SIG-M5 treated with dmso at 0.1 percent for 504 hours (cell line): ENCODE measurements around the gene DNAH3.
"Not testable (repeated sequence)": the region's sequence is repeated elsewhere in the genome, so short reads cannot be mapped to it uniquely, and the experiment has no call there.

Experiments used
- DNase-seq: peaks from one replicate; lab custom pipeline; 2025; ENCODE audit not compliant: unreplicated experiment; lab: John Stamatoyannopoulos, UW

DNAH3 gene

DNA sequence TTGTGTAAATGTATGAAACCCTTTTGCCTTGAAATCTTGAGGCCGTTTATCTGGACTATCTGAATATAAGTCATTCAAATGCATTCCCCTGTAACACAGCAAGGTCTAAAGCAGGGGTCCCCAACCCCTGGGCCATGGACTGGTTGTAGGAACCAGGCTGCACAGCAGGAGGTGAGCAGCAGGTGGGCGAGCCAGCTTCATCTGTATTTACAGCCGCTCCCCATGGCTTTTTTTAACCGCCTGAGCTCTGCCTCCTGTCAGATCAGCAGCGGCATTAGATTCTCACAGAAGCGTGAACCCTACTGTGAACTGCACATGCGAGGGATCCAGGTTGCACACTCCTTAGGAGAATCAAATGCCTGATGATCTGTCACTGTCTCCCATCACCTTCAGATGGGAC lies 24.1 kb downstream of the DNAH3 start:
- DNase-seq, result no peak

GRCh38 chr16:21125191-21125590 lies 25.5 kb downstream of the DNAH3 start:
- DNase-seq, result no peak

DNA sequence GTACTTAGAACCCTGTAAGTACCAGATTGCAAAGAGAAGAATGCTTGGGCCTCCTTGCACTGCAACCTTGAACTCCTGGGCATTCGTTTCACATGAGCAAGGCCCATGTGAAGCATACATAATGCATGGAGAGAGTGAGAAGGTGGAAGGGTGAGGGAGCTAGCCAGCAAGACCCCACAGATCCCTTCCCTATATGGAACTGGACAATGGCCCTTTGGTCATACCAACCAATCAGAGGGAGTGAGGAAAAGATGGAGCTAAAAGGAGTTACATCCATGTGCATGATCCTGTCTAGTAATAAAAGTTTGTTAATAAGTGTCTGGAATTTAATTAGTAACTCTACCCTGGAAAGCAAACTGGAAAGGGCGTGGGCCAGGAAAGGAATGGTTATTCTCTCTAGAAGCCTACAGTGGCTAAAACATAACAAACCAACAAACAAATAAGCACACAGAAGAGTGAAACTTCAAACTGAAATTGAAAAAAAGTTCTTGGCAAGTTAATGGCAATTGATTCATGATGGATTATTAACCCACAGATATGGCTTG lies 29.6 kb downstream of the DNAH3 start:
- DNase-seq, result no peak

GRCh38 chr16:21117567-21117966 lies 33.1 kb downstream of the DNAH3 start:
- no peak for DNase-seq

DNA sequence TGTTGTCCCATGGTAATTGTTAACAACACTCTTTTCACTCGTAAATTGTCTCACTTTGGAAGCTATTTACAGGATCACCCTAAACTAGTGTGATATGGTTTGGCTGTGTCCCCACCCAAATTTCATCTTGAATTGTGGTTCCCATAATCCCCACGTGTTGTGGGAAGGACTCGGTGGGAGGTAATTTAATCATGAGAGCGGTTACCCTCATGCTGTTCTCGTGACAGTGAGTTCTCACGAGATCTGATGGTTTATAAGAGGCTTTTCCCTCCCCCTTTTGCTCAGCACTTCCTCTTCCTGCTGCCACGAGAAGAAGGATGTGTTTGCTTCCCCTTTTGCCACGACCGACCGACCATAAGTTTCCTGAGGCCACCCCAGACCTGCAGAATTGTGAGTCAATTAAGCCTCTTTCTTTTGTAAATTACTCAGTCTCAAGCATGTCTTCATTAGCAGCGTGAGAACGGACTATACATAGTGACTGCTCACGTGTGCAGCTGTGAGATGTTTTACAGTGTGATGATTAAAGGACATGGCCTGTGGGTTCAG lies 34.4 kb downstream of the DNAH3 start:
- peak; percentile 48 for DNase-seq

GRCh38 chr16:21115551-21115950 lies 35.1 kb downstream of the DNAH3 start:
- not testable (repeated sequence) for DNase-seq

DNA sequence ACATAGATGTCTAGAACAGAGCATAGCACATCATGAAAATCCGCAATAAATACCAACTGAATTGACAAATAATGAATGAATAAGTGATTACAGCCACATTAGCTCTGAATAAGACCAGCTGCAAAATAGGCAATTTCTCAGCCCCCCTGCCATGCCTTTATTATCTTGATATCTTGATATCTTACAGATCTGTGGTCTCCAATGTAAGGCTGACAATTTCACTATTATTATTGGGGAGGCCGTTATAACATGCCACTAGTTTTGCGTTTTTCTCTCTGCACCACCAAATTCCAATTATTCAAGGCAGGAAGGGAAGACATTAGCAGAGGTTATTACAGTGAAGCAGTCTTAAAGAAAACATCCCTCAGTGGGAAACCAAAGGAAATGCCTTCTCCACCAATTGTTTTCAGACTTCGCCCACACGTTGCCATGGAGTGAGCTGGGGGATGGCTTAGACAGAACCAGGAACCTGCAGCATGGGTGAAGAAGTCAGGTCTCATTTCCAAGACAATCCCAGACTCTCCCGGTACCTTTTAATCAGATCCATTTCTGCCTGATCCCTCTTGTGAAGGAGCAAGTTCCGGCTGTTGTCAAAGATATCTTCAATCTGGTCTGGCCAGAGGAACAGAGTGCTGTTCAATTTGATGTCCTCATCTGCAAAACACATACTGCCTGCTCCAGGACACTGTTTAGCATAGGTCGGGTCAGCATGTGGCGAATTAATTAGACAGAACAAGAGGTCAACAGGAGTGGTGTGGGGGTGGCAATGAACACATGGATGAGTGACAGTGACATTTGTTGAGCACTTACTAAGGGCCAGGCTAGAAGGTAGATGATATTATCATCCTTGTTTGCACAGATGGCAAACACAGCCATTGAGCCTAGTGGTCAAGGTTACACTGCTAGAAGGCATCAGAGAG lies 46.4 kb downstream of the DNAH3 start:
- no peak for DNase-seq

DNA sequence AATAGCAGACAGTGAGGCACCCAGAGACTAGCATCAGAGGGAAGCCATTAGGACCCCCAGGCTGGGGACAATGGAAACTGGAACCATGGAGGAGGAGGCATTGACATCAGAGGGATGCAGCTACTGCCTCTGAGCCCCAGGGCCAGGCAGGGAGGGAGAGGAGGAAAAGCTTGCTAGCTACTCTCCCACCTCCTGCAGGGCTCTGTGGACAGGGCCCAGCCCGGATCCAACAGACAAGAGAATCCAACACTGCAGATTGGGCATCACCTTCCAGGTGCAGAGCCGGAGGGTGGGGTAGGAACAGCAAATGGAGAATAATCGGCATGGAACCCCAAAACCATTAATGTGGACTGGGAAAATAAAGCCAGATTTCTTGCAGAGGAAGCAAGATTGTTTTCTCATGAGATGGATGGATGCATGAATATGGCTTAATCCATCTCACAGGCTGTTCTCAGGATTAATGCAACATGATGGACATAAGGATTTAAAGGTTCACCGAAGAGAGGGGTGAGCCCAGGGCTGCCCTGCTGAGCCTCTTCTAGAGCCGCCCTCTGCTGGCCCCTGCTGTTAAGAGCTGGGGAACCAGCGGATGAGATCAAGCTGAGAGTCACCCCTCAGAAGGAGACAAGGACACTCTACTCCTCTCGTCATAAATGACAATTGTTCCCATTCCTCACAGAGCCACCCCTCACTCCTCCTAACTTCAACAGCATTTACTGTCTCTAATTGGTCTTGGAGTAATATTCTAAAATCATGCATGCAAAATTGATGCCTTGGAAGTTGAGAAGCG lies 48.8 kb downstream of the DNAH3 start:
- DNase-seq, result peak; percentile 27

GRCh38 chr16:21100447-21100846 lies 50.2 kb downstream of the DNAH3 start:
- no peak for DNase-seq

DNA sequence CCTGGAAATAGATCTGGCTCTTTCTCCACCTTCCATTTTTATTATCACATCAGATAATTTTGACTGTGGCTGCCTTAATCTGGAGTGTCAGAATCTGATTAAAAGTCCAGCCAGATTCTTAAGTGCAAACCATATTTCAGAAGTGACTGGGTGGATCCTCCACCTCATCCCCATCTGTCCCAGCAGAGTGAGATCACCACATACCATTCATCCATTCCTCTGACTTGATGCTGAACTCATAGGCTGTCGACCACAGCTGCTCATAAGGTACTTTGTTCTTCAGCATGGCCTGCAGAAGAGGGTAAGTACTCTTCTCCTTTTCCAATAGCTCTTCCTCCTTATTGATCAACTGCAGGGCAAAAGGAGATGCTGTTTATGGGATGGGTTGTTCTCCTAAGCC lies 53.5 kb downstream of the DNAH3 start:
- DNase-seq, result no peak

GRCh38 chr16:21094719-21095118 lies 55.9 kb downstream of the DNAH3 start:
- DNase-seq, result not testable (repeated sequence)

DNA sequence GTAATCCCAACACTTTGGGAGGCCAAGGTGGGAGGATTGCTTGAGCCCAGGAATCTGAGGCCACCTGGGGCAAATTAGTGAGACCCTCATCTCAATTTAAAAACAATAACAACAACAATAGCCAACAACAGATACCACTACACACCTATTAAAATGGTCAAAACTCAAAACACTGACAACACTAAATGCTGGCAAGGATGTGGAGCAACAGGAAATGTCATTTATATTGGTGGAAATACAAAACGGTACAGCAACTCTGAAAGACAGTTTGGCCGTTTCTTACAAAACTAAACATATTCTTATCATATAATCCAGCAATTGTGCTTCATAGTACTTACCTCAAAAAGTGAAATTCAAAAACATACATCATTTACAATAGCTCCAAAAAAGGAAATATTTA lies 57.7 kb downstream of the DNAH3 start:
- no peak for DNase-seq

GRCh38 chr16:21088646-21089538 lies 61.8 kb downstream of the DNAH3 start:
- no peak for DNase-seq

DNA sequence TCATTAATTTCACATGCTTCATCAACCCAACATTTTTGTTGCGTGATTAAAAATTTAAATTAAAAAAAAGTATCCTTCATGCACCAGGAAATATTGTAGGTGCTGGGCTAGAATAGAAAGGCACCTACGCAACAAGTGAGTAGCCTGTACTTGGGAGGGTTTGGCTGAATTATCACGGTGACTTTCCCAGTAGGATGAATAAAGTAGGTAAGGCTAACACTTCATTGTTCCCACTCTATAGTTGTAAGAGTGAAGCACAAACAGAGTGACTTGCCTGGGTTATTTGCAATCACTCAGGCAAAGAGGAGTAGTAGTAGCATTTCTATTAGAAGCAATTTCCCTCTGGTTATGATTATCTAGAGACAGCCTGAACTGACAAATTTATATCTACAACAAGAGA lies 62.5 kb downstream of the DNAH3 start:
- no peak for DNase-seq

GRCh38 chr16:21084631-21085225 lies 65.9 kb downstream of the DNAH3 start:
- no peak for DNase-seq

- peak; percentile 7 for DNase-seq
Observed at GRCh38 chr16:21083729-21084268, 66.8 kb downstream of the DNAH3 start.

- no peak for DNase-seq
Observed at GRCh38 chr16:21081329-21081728, 69.3 kb downstream of the DNAH3 start.

DNA sequence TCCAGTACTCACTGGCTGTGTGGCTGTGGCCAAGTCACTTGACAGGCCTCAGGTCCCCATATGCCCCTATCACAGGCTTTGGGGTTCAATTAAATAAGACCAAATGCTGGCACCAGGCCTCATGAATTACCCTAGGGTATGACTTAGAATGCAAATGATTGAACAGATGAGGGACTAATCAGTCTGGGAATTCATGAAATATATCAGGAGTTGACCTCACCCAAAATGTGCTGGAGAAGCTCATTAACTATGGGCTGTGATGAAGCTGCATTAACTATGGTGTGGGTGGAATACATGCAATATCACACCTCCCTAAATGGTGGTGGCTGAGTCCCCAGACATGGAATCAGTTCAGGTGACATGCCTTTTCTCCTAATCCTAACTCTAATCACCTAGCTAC lies 72.1 kb downstream of the DNAH3 start:
- DNase-seq, result no peak

GRCh38 chr16:21076186-21076883 lies 74.3 kb downstream of the DNAH3 start:
- DNase-seq, result no peak
